Measurements from ENCODE around the gene TRIP13.
"Not testable (repeated sequence)": the region's sequence is repeated elsewhere in the genome, so short reads cannot be mapped to it uniquely, and the experiment has no call there.

Gene TRIP13

GRCh38 chr5:909994-910768, 17.5 kb downstream of the TRIP13 start:
- in situ Hi-C loops (cut with HindIII; ENCODE audit: low pct_ligation_motif_present, low pct_unique_long_range_greater_than_20kb, low sequenced_read_pairs), result no loop called here
- DNase-seq, result no peak

- in situ Hi-C loops (cut with HindIII; ENCODE audit: low pct_ligation_motif_present, low pct_unique_long_range_greater_than_20kb, low sequenced_read_pairs), result no loop called here
- DNase-seq, result no peak
Measured at GRCh38 chr5:910769-911160, 18.1 kb downstream of the TRIP13 start.

- in situ Hi-C loops (cut with HindIII; ENCODE audit: low pct_ligation_motif_present, low pct_unique_long_range_greater_than_20kb, low sequenced_read_pairs), result no loop called here
- peak; percentile 74 for DNase-seq
Measured at GRCh38 chr5:911601-912000, 18.9 kb downstream of the TRIP13 start.

GRCh38 chr5:912280-913091, 19.8 kb downstream of the TRIP13 start:
- in situ Hi-C loops (cut with HindIII; ENCODE audit: low pct_ligation_motif_present, low pct_unique_long_range_greater_than_20kb, low sequenced_read_pairs), result no loop called here
- DNase-seq, result peak; percentile 90

GRCh38 chr5:914174-914573, 21.5 kb downstream of the TRIP13 start:
- in situ Hi-C loops (cut with HindIII; ENCODE audit: low pct_ligation_motif_present, low pct_unique_long_range_greater_than_20kb, low sequenced_read_pairs), result no loop called here

GRCh38 chr5:914612-915011, 21.9 kb downstream of the TRIP13 start:
- no peak for DNase-seq
- in situ Hi-C loops (cut with HindIII; ENCODE audit: low pct_ligation_motif_present, low pct_unique_long_range_greater_than_20kb, low sequenced_read_pairs), result no loop called here

More at GRCh38 chr5:914174-914573, 21.5 kb downstream of the TRIP13 start:
- no peak for DNase-seq

- in situ Hi-C loops (cut with HindIII; ENCODE audit: low pct_ligation_motif_present, low pct_unique_long_range_greater_than_20kb, low sequenced_read_pairs); DNase-seq: not testable (repeated sequence)
Measured at GRCh38 chr5:915346-915745, 22.7 kb downstream of the TRIP13 start.

- in situ Hi-C loops (cut with HindIII; ENCODE audit: low pct_ligation_motif_present, low pct_unique_long_range_greater_than_20kb, low sequenced_read_pairs), result no loop called here
Measured at GRCh38 chr5:915946-916345, 23.3 kb downstream of the TRIP13 start.

GRCh38 chr5:916441-917293, 24.0 kb downstream of the TRIP13 start:
- in situ Hi-C loops (cut with HindIII; ENCODE audit: low pct_ligation_motif_present, low pct_unique_long_range_greater_than_20kb, low sequenced_read_pairs), result no loop called here
- DNase-seq, result no peak

More at GRCh38 chr5:915946-916345, 23.3 kb downstream of the TRIP13 start:
- no peak for DNase-seq

GRCh38 chr5:918717-919116, 26.0 kb downstream of the TRIP13 start:
- DNase-seq; in situ Hi-C loops (cut with HindIII; ENCODE audit: low pct_ligation_motif_present, low pct_unique_long_range_greater_than_20kb, low sequenced_read_pairs): not testable (repeated sequence)

GRCh38 chr5:919356-920000, 26.8 kb downstream of the TRIP13 start:
- in situ Hi-C loops (cut with HindIII; ENCODE audit: low pct_ligation_motif_present, low pct_unique_long_range_greater_than_20kb, low sequenced_read_pairs), result no loop called here
- DNase-seq, result no peak

GRCh38 chr5:920321-920720, 27.6 kb downstream of the TRIP13 start:
- in situ Hi-C loops (cut with HindIII; ENCODE audit: low pct_ligation_motif_present, low pct_unique_long_range_greater_than_20kb, low sequenced_read_pairs), result no loop called here

GRCh38 chr5:921456-922435, 29.1 kb downstream of the TRIP13 start:
- in situ Hi-C loops (cut with HindIII; ENCODE audit: low pct_ligation_motif_present, low pct_unique_long_range_greater_than_20kb, low sequenced_read_pairs), result no loop called here
- no peak for DNase-seq

More at GRCh38 chr5:920321-920720, 27.6 kb downstream of the TRIP13 start:
- no peak for DNase-seq

- DNase-seq, result no peak
- in situ Hi-C loops (cut with HindIII; ENCODE audit: low pct_ligation_motif_present, low pct_unique_long_range_greater_than_20kb, low sequenced_read_pairs), result no loop called here
Measured at GRCh38 chr5:922436-923280, 30.0 kb downstream of the TRIP13 start.

- in situ Hi-C loops (cut with HindIII; ENCODE audit: low pct_ligation_motif_present, low pct_unique_long_range_greater_than_20kb, low sequenced_read_pairs), result no loop called here
- peak; percentile 66 for DNase-seq
Measured at GRCh38 chr5:923281-923873, 30.7 kb downstream of the TRIP13 start.
